ENCODE results near the gene SDS. TPM values are rescaled to one million over a fixed set of nuclear protein-coding genes. Genes with fewer than 3 reads are reported as not detected.

SDS gene
- total and polyA plus RNA-seq, 2 donors (not counting 3 experiments of a cell fraction or from before 2014, with no cell fraction given): not detected

- no peak overlapping the region for H3K27ac ChIP-seq (ENCODE audit: insufficient read depth, low read depth, low read length)
- H3K9me3 ChIP-seq (replicated peaks; ENCODE audit: control insufficient read depth, insufficient read depth, low read length): no peaks in the 10 kb centered on the region
- BruUV-seq (replicated peaks): no TSS peak
- dilution Hi-C loops (cut with MboI; ENCODE audit: extremely low pct_ligation_motif_present, low sequenced_read_pairs): no loop called here
- H3K9ac ChIP-seq (replicated peaks; ENCODE audit: extremely low read depth, insufficient read depth, low read length): no peak overlapping the region
- ChIA-PET CTCF (interaction anchor here (2.6 kb wide), 1 partner anchor 78 kb away, joined by 7 read pairs; no protein-coding TSS in a partner anchor), POLR2A (no interaction called here)
- TF ChIP-seq GATA2 (IDR thresholded peaks at IDR 0.05; ENCODE audit: insufficient read depth, insufficient read length, low read depth, low read length) (no peak), POLR2AphosphoS5 (IDR thresholded peaks at IDR 0.05; ENCODE audit: insufficient read depth, low read depth, low read length) (no peak), POLR2A (IDR thresholded peaks at IDR 0.05; ENCODE audit: low read depth, low read length) (no peak), EZH2 (IDR thresholded peaks at IDR 0.05; ENCODE audit: borderline replicate concordance, low read depth, low read length, severe bottlenecking) (no peak), CTCF (IDR thresholded peaks at IDR 0.05; ENCODE audit: extremely low read depth in 1 of 2, insufficient read depth in 1 of 2, low read depth in 1 of 2, low read length in 2 of 2) (no peak), JUN (IDR thresholded peaks at IDR 0.05; ENCODE audit: borderline replicate concordance, insufficient read depth, insufficient read length, low read depth) (no peak), MYC (IDR thresholded peaks at IDR 0.05; ENCODE audit: low read depth, low read length) (no peak), FOS (IDR thresholded peaks at IDR 0.05; ENCODE audit: borderline replicate concordance, insufficient read depth, low read length) (no peak), MAX (IDR thresholded peaks at IDR 0.05; ENCODE audit: insufficient read depth, insufficient read length) (no peak)
- no peaks in the 10 kb centered on the region for H4K20me1 ChIP-seq (replicated peaks; ENCODE audit: control insufficient read depth, extremely low read depth, insufficient read depth, low read length)
- intact Hi-C loops (cut with micrococcal nuclease): no loop called here
- H3K4me3 ChIP-seq (replicated peaks in 1 of 3; ENCODE audit: insufficient read depth in 1 of 3, low read depth in 1 of 3, low read length in 3 of 3): no peak overlapping the region
- no peak overlapping the region for H2AFZ ChIP-seq (ENCODE audit: low read depth, low read length)
- no peak for FAIRE-seq
- DNase-seq (ENCODE audit: low read depth, low spot score): no peak
- H3K36me3 ChIP-seq (ENCODE audit: control insufficient read depth in 2 of 2, extremely low read depth in 1 of 2, insufficient read depth in 2 of 2, low read length in 2 of 2): no peaks in the 10 kb centered on the region
- H3K4me1 ChIP-seq (ENCODE audit: control insufficient read depth, extremely low read depth, insufficient read depth, low read length): no peaks in the 10 kb centered on the region
- no peak overlapping the region for H3K4me2 ChIP-seq (ENCODE audit: insufficient read depth, low read length)
- H3K9me1 ChIP-seq (replicated peaks; ENCODE audit: control insufficient read depth, extremely low read depth, insufficient read depth, low read length): no peaks in the 10 kb centered on the region
- no peaks in the 10 kb centered on the region for H3K27me3 ChIP-seq (ENCODE audit: control insufficient read depth in 2 of 2, insufficient read depth in 2 of 2, low read length in 2 of 2)
- no peaks in the 10 kb centered on the region for H3K79me2 ChIP-seq (ENCODE audit: control insufficient read depth, insufficient read depth, low read length)
These were observed 56.6 kb downstream of the SDS start for GRCh38 chr12:113347107-113347506.
